HCT116 (cell line): Measurements from ENCODE around the gene EIF4E2. TPM values are rescaled to one million over a fixed set of nuclear protein-coding genes. Genes with fewer than 3 reads are reported as not detected.

Source experiments
- ATAC-seq: fragments of 200-7000 bp; cut with Tn5 transposase; 2 replicates; pipeline ENCODE4 v1.9.1; 2020; ENCODE audit warnings: mild to moderate bottlenecking, moderate library complexity
- BruUV-seq: library from RNA; stranded (reverse); fragments of 400-500 nt; replicated peaks from 2 replicates; lab custom pipeline; 2021; lab: Mats Ljungman, UMichigan
- CTCF ChIA-PET: fragments of 300-600 bp; sonication (Branson Sonifier 250); formaldehyde crosslinking; loops from one replicate; lab custom pipeline; 2021; ENCODE audit warnings: antibody characterized with exemption; lab: Charles Lee
- POLR2A ChIA-PET: fragments of 300-600, 350-600 bp; sonication (Branson Sonifier 250); formaldehyde crosslinking; loops from one replicate; lab custom pipeline; 2021; ENCODE audit warnings: antibody characterized with exemption; lab: Charles Lee
- RAD21 ChIA-PET, 2 experiments: fragments of 300-600 bp; sonication (Branson Sonifier 250); formaldehyde crosslinking; loops; one replicate each; lab custom pipeline; 2023; ENCODE audit warnings: low total read pairs in 2 of 2; ENCODE audit not compliant: uncharacterized antibody in 2 of 2, unreplicated experiment in 2 of 2, low non-redundant PET in 1 of 2; lab: Charles Lee
- DNase-seq: peaks from one replicate; pipeline ENCODE4 v3.0.0-alpha.2; 2010; ENCODE audit warnings: low read depth, low spot score
- H2AFZ ChIP-seq: fragments of 200-600 bp; shearing (Covaris generic), sonication (generic); 2 replicates; pipeline ENCODE4 v1.6.1; 2017; ENCODE audit warnings: low read depth, mixed run types, mixed read lengths, antibody characterized with exemption, low read length; ENCODE audit not compliant: poor library complexity, severe bottlenecking
- H3K27ac ChIP-seq: 2 replicates; pipeline ENCODE4 v1.5.1; 2012; ENCODE audit warnings: low read depth, low read length
- H3K27me3 ChIP-seq: fragments of 200-600 bp; sonication (generic); 2 replicates; pipeline ENCODE4 v1.6.1; 2016; ENCODE audit warnings: mixed run types, low read length, mixed read lengths; ENCODE audit not compliant: insufficient read depth
- H3K36me3 ChIP-seq, 2 experiments: fragments of 200-500 bp in 1 of 2; fragments of 200-600 bp in 1 of 2; sonication (Bioruptor generic) in 1 of 2; sonication (generic) in 1 of 2; 2 replicates each; pipeline versions ENCODE4 v1.5.1 to v1.6.1; 2014 to 2016; ENCODE audit warnings: low read length in 2 of 2, inconsistent platforms in 1 of 2, mixed read lengths in 1 of 2, mixed run types in 1 of 2; ENCODE audit not compliant: insufficient read depth in 2 of 2, control insufficient read depth in 1 of 2
- H3K4me1 ChIP-seq, 2 experiments: fragments of 200-600 bp in 1 of 2; sonication (generic) in 1 of 2; 2 replicates each; pipeline versions ENCODE4 v1.5.1 to v1.6.1; 2012 to 2017; ENCODE audit warnings: low read length in 2 of 2, inconsistent platforms in 1 of 2, mild to moderate bottlenecking in 1 of 2, mixed read lengths in 1 of 2, mixed run types in 1 of 2, moderate library complexity in 1 of 2; ENCODE audit not compliant: insufficient read depth in 2 of 2, control insufficient read depth in 1 of 2
- H3K4me2 ChIP-seq: fragments of 200-600 bp; sonication (generic); 2 replicates; pipeline ENCODE4 v1.6.1; 2017; ENCODE audit warnings: mixed run types, low read length, mixed read lengths
- H3K4me3 ChIP-seq, 2 experiments: fragments of 200-600 bp in 1 of 2; sonication (generic) in 1 of 2; replicated peaks in 1 of 2; 2 replicates each; pipeline ENCODE4 v1.5.1; 2011 to 2016; ENCODE audit warnings: low read length in 2 of 2, control low read depth in 1 of 2, low read depth in 1 of 2, mild to moderate bottlenecking in 1 of 2, mixed read lengths in 1 of 2, mixed run types in 1 of 2
- H3K79me2 ChIP-seq: fragments of 200-600 bp; sonication (generic); 2 replicates; pipeline ENCODE4 v1.6.1; 2017; ENCODE audit warnings: mild to moderate bottlenecking, mixed run types, low read length, moderate library complexity, mixed read lengths; ENCODE audit not compliant: insufficient read depth
- H3K9ac ChIP-seq: fragments of 200-600 bp; sonication (generic); 2 replicates; pipeline ENCODE4 v1.6.1; 2016; ENCODE audit warnings: low read length, mixed read lengths
- H3K9me2 ChIP-seq: fragments of 200-600 bp; sonication (generic), shearing (Covaris generic); 2 replicates; pipeline ENCODE4 v1.6.1; 2017; ENCODE audit warnings: mixed run types, mild to moderate bottlenecking, moderate library complexity; ENCODE audit not compliant: insufficient read depth
- H3K9me3 ChIP-seq, 2 experiments: fragments of 200-500 bp in 1 of 2; fragments of 200-600 bp in 1 of 2; sonication (Bioruptor generic) in 1 of 2; sonication (generic) in 1 of 2; 2 replicates each; pipeline ENCODE4 v1.6.1; 2014 to 2017; ENCODE audit warnings: low read length in 2 of 2, mixed read lengths in 2 of 2, inconsistent platforms in 1 of 2, low read depth in 1 of 2, mild to moderate bottlenecking in 1 of 2, mixed run types in 1 of 2, moderate library complexity in 1 of 2; ENCODE audit not compliant: control insufficient read depth in 1 of 2, insufficient read depth in 1 of 2
- H4K20me1 ChIP-seq: fragments of 200-600 bp; sonication (generic), shearing (Covaris generic); 2 replicates; pipeline ENCODE4 v1.6.1; 2017; ENCODE audit warnings: mixed run types, mild to moderate bottlenecking, moderate library complexity; ENCODE audit not compliant: insufficient read depth
- CTCF ChIP-seq, 3 experiments: fragments of 200-600 bp in 1 of 3; sonication (generic) in 1 of 3; IDR thresholded peaks in 2 of 3; conservative IDR thresholded peaks in 1 of 3; 2 replicates each; pipeline ENCODE4 v1.5.1; 2012 to 2017; ENCODE audit warnings: low read depth in 2 of 3, low read length in 2 of 3, antibody characterized with exemption in 1 of 3, borderline replicate concordance in 1 of 3, control low read depth in 1 of 3, mild to moderate bottlenecking in 1 of 3, mixed read lengths in 1 of 3, mixed run types in 1 of 3, moderate library complexity in 1 of 3; ENCODE audit not compliant: insufficient read depth in 1 of 3
- YY1 ChIP-seq: IDR thresholded peaks from 2 replicates; pipeline ENCODE4 v1.6.1; 2011; ENCODE audit warnings: low read length, low read depth, moderate library complexity, mild to moderate bottlenecking; ENCODE audit not compliant: insufficient replicate concordance; ENCODE audit errors: extremely low read depth
- intact Hi-C: fragments of 100-400 bp; cut with micrococcal nuclease; formaldehyde crosslinking; loops from 2 replicates; pipeline ENCODE4 v1.10.0; 2022
- total RNA-seq: library from RNA; stranded (reverse); gene quantifications from one replicate; pipeline ENCODE4 v1.2.1, GENCODE V29; 2021; ENCODE audit not compliant: unreplicated experiment
- TF ChIP-seq, protein P1 (sequence below): IDR thresholded peaks from 2 replicates; pipeline ENCODE4 v1.6.1; 2012

EIF4E2 gene
- total RNA-seq, 1 experiment from 2014 or later = 58.6 TPM

GRCh38 chr2:232615339-232615738 is 64.8 kb downstream of the EIF4E2 start:
- H3K27me3 ChIP-seq = no peaks in the 10 kb centered on the region
- no peak overlapping the region for H2AFZ ChIP-seq
- DNase-seq (no peak), ATAC-seq (no peak)
- H3K36me3 ChIP-seq = no peaks in the 10 kb centered on the region
- intact Hi-C loops = no loop called here
- TF ChIP-seq, protein P1, sequence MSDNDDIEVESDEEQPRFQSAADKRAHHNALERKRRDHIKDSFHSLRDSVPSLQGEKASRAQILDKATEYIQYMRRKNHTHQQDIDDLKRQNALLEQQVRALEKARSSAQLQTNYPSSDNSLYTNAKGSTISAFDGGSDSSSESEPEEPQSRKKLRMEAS = no peak
- TF ChIP-seq YY1 = no peak
- TF ChIP-seq CTCF (IDR thresholded peaks at IDR 0.05 in 2 of 3, conservative IDR thresholded peaks at IDR 0.05 in 1 of 3; ENCODE audit: borderline replicate concordance in 1 of 3, insufficient read depth in 1 of 3, low read depth in 2 of 3, low read length in 2 of 3) = no peak
- H3K9me3 ChIP-seq = no peaks in the 10 kb centered on the region
- H3K4me1 ChIP-seq = no peaks in the 10 kb centered on the region
- H3K27ac ChIP-seq = no peak overlapping the region
- CTCF ChIA-PET = interaction anchor here (0.7 kb wide), 1 partner anchor 195 kb away, joined by 3 read pairs; no protein-coding TSS in a partner anchor
- no TSS peak for BruUV-seq
- H3K9me2 ChIP-seq = no peaks in the 10 kb centered on the region
- RAD21 ChIA-PET = no interaction called here
- H3K79me2 ChIP-seq = no peaks in the 10 kb centered on the region
- H3K4me2 ChIP-seq = no peak overlapping the region
- H3K9ac ChIP-seq = no peak overlapping the region
- H3K4me3 ChIP-seq = no peak overlapping the region
- POLR2A ChIA-PET = interaction anchor here (0.6 kb wide), 1 partner anchor 72 kb away, joined by 4 read pairs; no protein-coding TSS in a partner anchor
- no peaks in the 10 kb centered on the region for H4K20me1 ChIP-seq

Other genes starting within 250 kb of the EIF4E2 start
- gene ALPP, start 171.9 kb upstream of the EIF4E2 start, total RNA-seq = 0.34 TPM
- 0.10 TPM for gene ALPG, start 143.8 kb upstream of the EIF4E2 start, total RNA-seq
- not detected for gene ALPI, start 94.5 kb upstream of the EIF4E2 start, total RNA-seq
- gene ECEL1, start 62.9 kb upstream of the EIF4E2 start, total RNA-seq = not detected
- not detected for gene PRSS56, start 30.3 kb upstream of the EIF4E2 start, total RNA-seq
- gene CHRND, start 24.5 kb upstream of the EIF4E2 start, total RNA-seq = not detected
- gene CHRNG, start 11.0 kb upstream of the EIF4E2 start, total RNA-seq = not detected
- 6.0 TPM for gene TIGD1, start 132 bp upstream of the EIF4E2 start, total RNA-seq
- 0.52 TPM for gene EFHD1, start 82.9 kb downstream of the EIF4E2 start, total RNA-seq
- gene GIGYF2, start 146.6 kb downstream of the EIF4E2 start, total RNA-seq = 60.6 TPM
- not detected for gene KCNJ13, start 225.9 kb downstream of the EIF4E2 start, total RNA-seq